ENCODE data around the gene SPAG9. TPM values are rescaled to one million over a fixed set of nuclear protein-coding genes. Genes with fewer than 3 reads are reported as not detected.

Gene SPAG9
- total RNA-seq, 1 experiment from 2014 or later, result 77.6 TPM

DNA sequence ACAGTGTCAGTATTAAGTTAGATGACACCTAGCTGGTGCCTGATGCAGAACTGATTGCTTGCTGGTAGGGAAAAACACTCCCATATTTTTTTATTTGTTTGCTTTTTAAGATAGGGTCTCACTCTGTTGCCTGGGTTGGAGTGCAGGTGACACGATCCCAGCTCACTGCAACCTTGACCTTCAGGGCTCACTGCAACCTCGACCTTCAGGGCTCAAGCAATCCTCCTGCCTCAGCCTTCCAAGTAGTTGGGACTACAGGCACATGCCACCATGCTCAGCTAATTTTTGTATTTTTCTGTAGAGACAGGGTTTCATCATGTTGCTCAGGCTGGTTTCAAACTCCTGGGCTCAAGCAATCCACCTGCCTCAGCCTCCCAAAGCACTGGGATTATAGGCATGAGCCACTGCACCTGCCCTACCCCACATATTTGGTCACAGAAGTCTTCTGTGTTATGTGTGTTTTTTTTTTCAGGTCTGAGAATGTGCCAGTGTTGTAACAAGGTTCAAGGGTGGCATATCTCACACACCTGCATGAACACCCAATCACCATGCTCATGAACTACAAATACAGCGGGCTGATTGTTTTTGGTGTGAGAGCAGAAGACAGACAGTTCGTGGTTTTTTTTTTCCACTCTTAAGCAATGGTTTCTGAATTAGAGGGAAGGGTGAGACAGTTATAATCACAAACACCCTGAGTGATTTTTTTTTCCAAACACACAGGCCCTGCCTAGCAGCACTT is 22.8 kb downstream of the SPAG9 start:
- Histone ChIP-seq H3K9ac (ENCODE audit: low read length) (no peak overlapping the region), H4K20me1 (ENCODE audit: insufficient read depth) (peaks cover 11% of the 10 kb centered on the region), H3K27me3 (ENCODE audit: insufficient read depth, low read length) (no peaks in the 10 kb centered on the region), H2AFZ (ENCODE audit: low read depth, low read length, poor library complexity, severe bottlenecking) (no peak overlapping the region), H3K9me2 (ENCODE audit: insufficient read depth) (no peaks in the 10 kb centered on the region), H3K36me3 (ENCODE audit: control insufficient read depth in 1 of 2, insufficient read depth in 2 of 2, low read length in 2 of 2) (no peaks in the 10 kb centered on the region), H3K4me2 (ENCODE audit: low read length) (no peak overlapping the region), H3K27ac (ENCODE audit: low read depth, low read length) (no peak overlapping the region), H3K79me2 (ENCODE audit: insufficient read depth, low read length) (peaks cover 90% of the 10 kb centered on the region), H3K4me1 (ENCODE audit: control insufficient read depth in 1 of 2, insufficient read depth in 2 of 2, low read length in 2 of 2) (no peaks in the 10 kb centered on the region), H3K9me3 (ENCODE audit: control insufficient read depth in 1 of 2, insufficient read depth in 1 of 2, low read depth in 1 of 2, low read length in 2 of 2) (no peaks in the 10 kb centered on the region), H3K4me3 (replicated peaks in 1 of 2; ENCODE audit: low read depth in 1 of 2, low read length in 2 of 2) (no peak overlapping the region)
- ChIA-PET RAD21 (ENCODE audit: low non-redundant PET in 1 of 2, low total read pairs in 2 of 2, uncharacterized antibody in 2 of 2, unreplicated experiment in 2 of 2) (no interaction called here), CTCF (no interaction called here), POLR2A (no interaction called here)
- DNase-seq (ENCODE audit: low read depth, low spot score) (no peak), ATAC-seq (no peak)
- intact Hi-C loops (cut with micrococcal nuclease), result no loop called here
- no peak for TF ChIP-seq EZH2phosphoT487 (IDR thresholded peaks at IDR 0.05; ENCODE audit: borderline replicate concordance)
- TF ChIP-seq SRF (IDR thresholded peaks at IDR 0.05; ENCODE audit: low read depth), result no peak
- TF ChIP-seq, protein P1, sequence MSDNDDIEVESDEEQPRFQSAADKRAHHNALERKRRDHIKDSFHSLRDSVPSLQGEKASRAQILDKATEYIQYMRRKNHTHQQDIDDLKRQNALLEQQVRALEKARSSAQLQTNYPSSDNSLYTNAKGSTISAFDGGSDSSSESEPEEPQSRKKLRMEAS (IDR thresholded peaks at IDR 0.05), result no peak
- TF ChIP-seq ELF1 (IDR thresholded peaks at IDR 0.05; ENCODE audit: borderline replicate concordance, low read depth), result no peak
- no peak for TF ChIP-seq YY1 (IDR thresholded peaks at IDR 0.05; ENCODE audit: extremely low read depth, insufficient replicate concordance, low read depth, low read length)
- TF ChIP-seq POLR2A (IDR thresholded peaks at IDR 0.05; ENCODE audit: borderline replicate concordance, extremely low read depth, insufficient read depth, insufficient read length), result no peak
- TF ChIP-seq ZNF274 (IDR thresholded peaks at IDR 0.05; ENCODE audit: low read depth, low read length), result no peak
- TF ChIP-seq POLR2AphosphoS5 (IDR thresholded peaks at IDR 0.05; ENCODE audit: low read depth, low read length), result no peak
- TF ChIP-seq SP1 (IDR thresholded peaks at IDR 0.05; ENCODE audit: low read depth), result no peak
- TF ChIP-seq, protein P2, sequence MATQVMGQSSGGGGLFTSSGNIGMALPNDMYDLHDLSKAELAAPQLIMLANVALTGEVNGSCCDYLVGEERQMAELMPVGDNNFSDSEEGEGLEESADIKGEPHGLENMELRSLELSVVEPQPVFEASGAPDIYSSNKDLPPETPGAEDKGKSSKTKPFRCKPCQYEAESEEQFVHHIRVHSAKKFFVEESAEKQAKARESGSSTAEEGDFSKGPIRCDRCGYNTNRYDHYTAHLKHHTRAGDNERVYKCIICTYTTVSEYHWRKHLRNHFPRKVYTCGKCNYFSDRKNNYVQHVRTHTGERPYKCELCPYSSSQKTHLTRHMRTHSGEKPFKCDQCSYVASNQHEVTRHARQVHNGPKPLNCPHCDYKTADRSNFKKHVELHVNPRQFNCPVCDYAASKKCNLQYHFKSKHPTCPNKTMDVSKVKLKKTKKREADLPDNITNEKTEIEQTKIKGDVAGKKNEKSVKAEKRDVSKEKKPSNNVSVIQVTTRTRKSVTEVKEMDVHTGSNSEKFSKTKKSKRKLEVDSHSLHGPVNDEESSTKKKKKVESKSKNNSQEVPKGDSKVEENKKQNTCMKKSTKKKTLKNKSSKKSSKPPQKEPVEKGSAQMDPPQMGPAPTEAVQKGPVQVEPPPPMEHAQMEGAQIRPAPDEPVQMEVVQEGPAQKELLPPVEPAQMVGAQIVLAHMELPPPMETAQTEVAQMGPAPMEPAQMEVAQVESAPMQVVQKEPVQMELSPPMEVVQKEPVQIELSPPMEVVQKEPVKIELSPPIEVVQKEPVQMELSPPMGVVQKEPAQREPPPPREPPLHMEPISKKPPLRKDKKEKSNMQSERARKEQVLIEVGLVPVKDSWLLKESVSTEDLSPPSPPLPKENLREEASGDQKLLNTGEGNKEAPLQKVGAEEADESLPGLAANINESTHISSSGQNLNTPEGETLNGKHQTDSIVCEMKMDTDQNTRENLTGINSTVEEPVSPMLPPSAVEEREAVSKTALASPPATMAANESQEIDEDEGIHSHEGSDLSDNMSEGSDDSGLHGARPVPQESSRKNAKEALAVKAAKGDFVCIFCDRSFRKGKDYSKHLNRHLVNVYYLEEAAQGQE (IDR thresholded peaks at IDR 0.05; ENCODE audit: low read depth), result no peak
- no peak for TF ChIP-seq JUND (IDR thresholded peaks at IDR 0.05)
- TF ChIP-seq, protein P3, sequence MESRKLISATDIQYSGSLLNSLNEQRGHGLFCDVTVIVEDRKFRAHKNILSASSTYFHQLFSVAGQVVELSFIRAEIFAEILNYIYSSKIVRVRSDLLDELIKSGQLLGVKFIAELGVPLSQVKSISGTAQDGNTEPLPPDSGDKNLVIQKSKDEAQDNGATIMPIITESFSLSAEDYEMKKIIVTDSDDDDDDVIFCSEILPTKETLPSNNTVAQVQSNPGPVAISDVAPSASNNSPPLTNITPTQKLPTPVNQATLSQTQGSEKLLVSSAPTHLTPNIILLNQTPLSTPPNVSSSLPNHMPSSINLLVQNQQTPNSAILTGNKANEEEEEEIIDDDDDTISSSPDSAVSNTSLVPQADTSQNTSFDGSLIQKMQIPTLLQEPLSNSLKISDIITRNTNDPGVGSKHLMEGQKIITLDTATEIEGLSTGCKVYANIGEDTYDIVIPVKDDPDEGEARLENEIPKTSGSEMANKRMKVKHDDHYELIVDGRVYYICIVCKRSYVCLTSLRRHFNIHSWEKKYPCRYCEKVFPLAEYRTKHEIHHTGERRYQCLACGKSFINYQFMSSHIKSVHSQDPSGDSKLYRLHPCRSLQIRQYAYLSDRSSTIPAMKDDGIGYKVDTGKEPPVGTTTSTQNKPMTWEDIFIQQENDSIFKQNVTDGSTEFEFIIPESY (IDR thresholded peaks at IDR 0.05; ENCODE audit: extremely low read depth, insufficient replicate concordance, low read length), result no peak
- no peak for TF ChIP-seq CBX3 (IDR thresholded peaks at IDR 0.05; ENCODE audit: low read depth)
- no peak for TF ChIP-seq FOSL1 (IDR thresholded peaks at IDR 0.05; ENCODE audit: low read depth)
- no peak for TF ChIP-seq EZH2 (IDR thresholded peaks at IDR 0.05)
- no peak for TF ChIP-seq TCF7L2 (IDR thresholded peaks at IDR 0.05; ENCODE audit: borderline replicate concordance, extremely low read depth, insufficient read depth, insufficient read length)
- TF ChIP-seq, protein P4, sequence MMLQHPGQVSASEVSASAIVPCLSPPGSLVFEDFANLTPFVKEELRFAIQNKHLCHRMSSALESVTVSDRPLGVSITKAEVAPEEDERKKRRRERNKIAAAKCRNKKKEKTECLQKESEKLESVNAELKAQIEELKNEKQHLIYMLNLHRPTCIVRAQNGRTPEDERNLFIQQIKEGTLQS (IDR thresholded peaks at IDR 0.05), result no peak
- TF ChIP-seq RAD21 (IDR thresholded peaks at IDR 0.05; ENCODE audit: low read depth), result no peak
- TF ChIP-seq, protein P5, sequence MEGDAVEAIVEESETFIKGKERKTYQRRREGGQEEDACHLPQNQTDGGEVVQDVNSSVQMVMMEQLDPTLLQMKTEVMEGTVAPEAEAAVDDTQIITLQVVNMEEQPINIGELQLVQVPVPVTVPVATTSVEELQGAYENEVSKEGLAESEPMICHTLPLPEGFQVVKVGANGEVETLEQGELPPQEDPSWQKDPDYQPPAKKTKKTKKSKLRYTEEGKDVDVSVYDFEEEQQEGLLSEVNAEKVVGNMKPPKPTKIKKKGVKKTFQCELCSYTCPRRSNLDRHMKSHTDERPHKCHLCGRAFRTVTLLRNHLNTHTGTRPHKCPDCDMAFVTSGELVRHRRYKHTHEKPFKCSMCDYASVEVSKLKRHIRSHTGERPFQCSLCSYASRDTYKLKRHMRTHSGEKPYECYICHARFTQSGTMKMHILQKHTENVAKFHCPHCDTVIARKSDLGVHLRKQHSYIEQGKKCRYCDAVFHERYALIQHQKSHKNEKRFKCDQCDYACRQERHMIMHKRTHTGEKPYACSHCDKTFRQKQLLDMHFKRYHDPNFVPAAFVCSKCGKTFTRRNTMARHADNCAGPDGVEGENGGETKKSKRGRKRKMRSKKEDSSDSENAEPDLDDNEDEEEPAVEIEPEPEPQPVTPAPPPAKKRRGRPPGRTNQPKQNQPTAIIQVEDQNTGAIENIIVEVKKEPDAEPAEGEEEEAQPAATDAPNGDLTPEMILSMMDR (IDR thresholded peaks at IDR 0.05 in 2 of 3, conservative IDR thresholded peaks at IDR 0.05 in 1 of 3; ENCODE audit: borderline replicate concordance in 1 of 3, insufficient read depth in 1 of 3, low read depth in 2 of 3, low read length in 2 of 3), result no peak
- TF ChIP-seq CEBPB (IDR thresholded peaks at IDR 0.05; ENCODE audit: low read depth), result no peak
- BruUV-seq (replicated peaks), result no TSS peak
